Stimulated activated CD8-positive, alpha-beta memory T cell treated with anti-CD3 and anti-CD28 coated beads, Interleukin-15, amount 100 ng/mL, for 1 hour (primary cell): ENCODE data around the gene SLC35F2.
A peak's percentile ranks its signal among the peaks of the same experiment; 100 is the strongest.
"Not testable (repeated sequence)": the region's sequence is repeated elsewhere in the genome, so short reads cannot be mapped to it uniquely, and the experiment has no call there.

Experiments used
- DNase-seq: peaks from one replicate; pipeline ENCODE4 v3.0.0-alpha.2; 2020; ENCODE audit warnings: low read depth

SLC35F2 gene

GRCh38 chr11:107842412-107843100 is 16.0 kb downstream of the SLC35F2 start:
- DNase-seq, result no peak

- no peak for DNase-seq
Measured at GRCh38 chr11:107840129-107840484, 18.5 kb downstream of the SLC35F2 start.

- DNase-seq, result no peak
Measured at GRCh38 chr11:107836851-107837250, 21.7 kb downstream of the SLC35F2 start.

GRCh38 chr11:107834995-107835394 is 23.6 kb downstream of the SLC35F2 start:
- DNase-seq, result no peak

- DNase-seq, result not testable (repeated sequence)
Measured at GRCh38 chr11:107833926-107834325, 24.7 kb downstream of the SLC35F2 start.

- DNase-seq, result no peak
Measured at GRCh38 chr11:107830915-107831540, 27.6 kb downstream of the SLC35F2 start.

- DNase-seq, result no peak
Measured at GRCh38 chr11:107827041-107827440, 31.5 kb downstream of the SLC35F2 start.

GRCh38 chr11:107825875-107826274 is 32.7 kb downstream of the SLC35F2 start:
- no peak for DNase-seq

- no peak for DNase-seq
Measured at GRCh38 chr11:107824668-107825369, 33.8 kb downstream of the SLC35F2 start.

GRCh38 chr11:107821199-107821927 is 37.2 kb downstream of the SLC35F2 start:
- no peak for DNase-seq

GRCh38 chr11:107819361-107820014 is 39.1 kb downstream of the SLC35F2 start:
- DNase-seq, result no peak

GRCh38 chr11:107818491-107818890 is 40.1 kb downstream of the SLC35F2 start:
- no peak for DNase-seq

- no peak for DNase-seq
Measured at GRCh38 chr11:107816028-107816427, 42.6 kb downstream of the SLC35F2 start.

GRCh38 chr11:107810875-107811274 is 47.7 kb downstream of the SLC35F2 start:
- DNase-seq, result no peak

- DNase-seq, result no peak
Measured at GRCh38 chr11:107808521-107808920, 50.1 kb downstream of the SLC35F2 start.

GRCh38 chr11:107804971-107805370 is 53.6 kb downstream of the SLC35F2 start:
- DNase-seq, result no peak

- no peak for DNase-seq
Measured at GRCh38 chr11:107804211-107804610, 54.4 kb downstream of the SLC35F2 start.

GRCh38 chr11:107801641-107802040 is 56.9 kb downstream of the SLC35F2 start:
- DNase-seq, result no peak

GRCh38 chr11:107799218-107799859 is 59.2 kb downstream of the SLC35F2 start:
- peak; percentile 27 for DNase-seq

- DNase-seq, result no peak
Measured at GRCh38 chr11:107792049-107792443, 66.5 kb downstream of the SLC35F2 start.

- no peak for DNase-seq
Measured at GRCh38 chr11:107791343-107792048, 67.1 kb downstream of the SLC35F2 start.
